HEK293 (cell line): ENCODE results near the gene CIAPIN1.
A peak's percentile ranks its signal among the peaks of the same experiment; 100 is the strongest.

Source experiments
- CTCF ChIA-PET: fragments of 350-600 bp; formaldehyde crosslinking; extraction: SDS; loops from one replicate; lab custom pipeline; 2021; ENCODE audit warnings: antibody characterized with exemption; lab: Yijun Ruan, JAX
- POLR2A ChIA-PET: fragments of 300-600 bp; formaldehyde crosslinking; extraction: SDS; loops from one replicate; lab custom pipeline; 2020; ENCODE audit warnings: antibody characterized with exemption, inconsistent platforms; lab: Yijun Ruan, JAX
- H3K27ac ChIP-seq: fragments of 200-500 bp; sonication (Bioruptor generic); 2 replicates; pipeline ENCODE4 v1.5.1; 2014; ENCODE audit warnings: low read depth, low read length, control low read depth, inconsistent platforms; ENCODE audit errors: extremely low read depth
- H3K36me3 ChIP-seq, 2 experiments: fragments of 200-500 bp in 1 of 2; sonication (Bioruptor generic) in 1 of 2; 1 replicate in 1 of 2; 2 replicates in 1 of 2; pipeline ENCODE4 v1.5.1; 2014 to 2017; ENCODE audit warnings: inconsistent platforms in 2 of 2, low read length in 2 of 2; ENCODE audit not compliant: control insufficient read depth in 2 of 2, insufficient read depth in 1 of 2
- H3K4me1 ChIP-seq: fragments of 200-500 bp; sonication (Bioruptor generic); 2 replicates; pipeline ENCODE4 v1.5.1; 2014; ENCODE audit warnings: mild to moderate bottlenecking, low read length, inconsistent platforms; ENCODE audit not compliant: control insufficient read depth, insufficient read depth
- H3K4me3 ChIP-seq: 2 replicates; pipeline ENCODE4 v1.5.1; 2011; ENCODE audit warnings: low read depth, mild to moderate bottlenecking, control low read depth, low read length, moderate library complexity
- H3K9me3 ChIP-seq: fragments of 200-500 bp; sonication (Bioruptor generic); 2 replicates; pipeline ENCODE4 v1.5.1; 2014; ENCODE audit warnings: low read depth, low read length, inconsistent platforms; ENCODE audit not compliant: control insufficient read depth, insufficient read depth
- BCL11A ChIP-seq: fragments of 450-650 bp; formaldehyde crosslinking; IDR thresholded peaks from 2 replicates; pipeline ENCODE4 v1.5.1; 2016; ENCODE audit warnings: low read depth, missing biosample characterization, missing genetic modification characterization
- GLI4 ChIP-seq: fragments of 450-650 bp; formaldehyde crosslinking; IDR thresholded peaks from 2 replicates; pipeline ENCODE4 v1.5.1; 2016; ENCODE audit warnings: missing biosample characterization, missing genetic modification characterization
- GLIS2 ChIP-seq: fragments of 450-650 bp; formaldehyde crosslinking; IDR thresholded peaks from 2 replicates; pipeline ENCODE4 v1.5.1; 2016; ENCODE audit warnings: missing biosample characterization, missing genetic modification characterization
- KLF1 ChIP-seq: fragments of 450-650 bp; formaldehyde crosslinking; IDR thresholded peaks from 2 replicates; pipeline ENCODE4 v1.5.1; 2016; ENCODE audit warnings: missing biosample characterization, missing genetic modification characterization
- ZNF146 ChIP-seq: fragments of 450-650 bp; formaldehyde crosslinking; IDR thresholded peaks from 2 replicates; pipeline ENCODE4 v1.5.1; 2016; ENCODE audit warnings: missing biosample characterization, missing genetic modification characterization
- ZNF155 ChIP-seq: fragments of 450-650 bp; formaldehyde crosslinking; IDR thresholded peaks from 2 replicates; pipeline ENCODE4 v1.5.1; 2016; ENCODE audit warnings: missing biosample characterization, missing genetic modification characterization
- ZNF510 ChIP-seq: fragments of 450-650 bp; formaldehyde crosslinking; IDR thresholded peaks from 2 replicates; pipeline ENCODE4 v1.5.1; 2018; ENCODE audit warnings: mild to moderate bottlenecking, missing genetic modification characterization, missing biosample characterization; ENCODE audit not compliant: insufficient replicate concordance
- ZNF529 ChIP-seq: fragments of 450-650 bp; formaldehyde crosslinking; IDR thresholded peaks from 2 replicates; pipeline ENCODE4 v1.5.1; 2017; ENCODE audit warnings: missing genetic modification characterization, missing biosample characterization; ENCODE audit not compliant: insufficient replicate concordance
- ZNF560 ChIP-seq: fragments of 450-650 bp; formaldehyde crosslinking; IDR thresholded peaks from 2 replicates; pipeline ENCODE4 v1.5.1; 2017; ENCODE audit warnings: missing biosample characterization, missing genetic modification characterization, borderline replicate concordance
- ZNF610 ChIP-seq: fragments of 450-650 bp; formaldehyde crosslinking; IDR thresholded peaks from 2 replicates; pipeline ENCODE4 v1.5.1; 2016; ENCODE audit warnings: missing biosample characterization, missing genetic modification characterization, borderline replicate concordance
- ZNF623 ChIP-seq: fragments of 450-650 bp; formaldehyde crosslinking; IDR thresholded peaks from 2 replicates; pipeline ENCODE4 v1.5.1; 2016; ENCODE audit warnings: missing biosample characterization, missing genetic modification characterization
- ZNF660 ChIP-seq: fragments of 450-650 bp; IDR thresholded peaks from 2 replicates; pipeline ENCODE4 v1.5.1; 2018; ENCODE audit warnings: missing biosample characterization, mild to moderate bottlenecking, missing genetic modification characterization
- ZNF670 ChIP-seq: fragments of 450-650 bp; formaldehyde crosslinking; IDR thresholded peaks from 2 replicates; pipeline ENCODE4 v1.5.1; 2016; ENCODE audit warnings: missing biosample characterization, missing genetic modification characterization, low read depth
- ZNF785 ChIP-seq: fragments of 450-650 bp; formaldehyde crosslinking; IDR thresholded peaks from 2 replicates; pipeline ENCODE4 v1.5.1; 2016; ENCODE audit warnings: missing biosample characterization, missing genetic modification characterization
- ZNF791 ChIP-seq: fragments of 450-650 bp; formaldehyde crosslinking; IDR thresholded peaks from 2 replicates; pipeline ENCODE4 v1.5.1; 2016; ENCODE audit warnings: missing biosample characterization, missing genetic modification characterization
- ZSCAN18 ChIP-seq: fragments of 450-650 bp; formaldehyde crosslinking; IDR thresholded peaks from 2 replicates; pipeline ENCODE4 v1.5.1; 2016; ENCODE audit warnings: missing biosample characterization, missing genetic modification characterization
- ZSCAN4 ChIP-seq: fragments of 450-650 bp; formaldehyde crosslinking; IDR thresholded peaks from 2 replicates; pipeline ENCODE4 v1.5.1; 2017; ENCODE audit warnings: missing biosample characterization, missing genetic modification characterization
- TF ChIP-seq, protein P1 (sequence below): fragments of 450-650 bp; formaldehyde crosslinking; IDR thresholded peaks from 2 replicates; pipeline ENCODE4 v1.5.1; 2017; ENCODE audit warnings: missing biosample characterization, mild to moderate bottlenecking, missing genetic modification characterization, moderate library complexity
- TF ChIP-seq, protein P2 (sequence below): fragments of 450-650 bp; formaldehyde crosslinking; IDR thresholded peaks from 2 replicates; pipeline ENCODE4 v1.5.1; 2016; ENCODE audit warnings: missing biosample characterization, missing genetic modification characterization

CIAPIN1 gene

DNA sequence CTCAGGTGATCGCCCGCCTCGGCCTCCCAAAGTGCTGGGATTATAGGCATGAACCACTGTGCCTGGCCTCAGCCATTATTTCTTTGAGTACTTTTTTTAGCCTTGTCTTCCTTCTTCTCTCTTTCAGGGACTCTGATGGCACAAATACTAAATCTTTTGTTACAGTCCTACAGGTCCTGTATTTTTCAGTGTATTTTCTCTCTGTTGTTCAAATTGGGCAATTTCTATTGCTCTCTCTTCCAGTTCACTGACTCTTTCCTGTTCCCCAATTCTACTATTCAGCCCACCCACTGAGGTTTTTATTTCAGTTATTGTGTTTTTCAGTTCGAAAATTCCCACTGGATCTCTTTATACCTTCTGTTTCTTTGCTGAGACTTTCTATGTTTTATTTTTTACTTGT lies 46.6 kb upstream of the CIAPIN1 start:
- H3K4me1 ChIP-seq, result no peaks in the 10 kb centered on the region
- TF ChIP-seq ZNF146 (tag by site-specific recombination), result no peak
- TF ChIP-seq ZNF670, result no peak
- no peak for TF ChIP-seq ZNF510
- TF ChIP-seq ZNF529 (tag by site-specific recombination), result no peak
- TF ChIP-seq GLI4 (tag by site-specific recombination), result no peak
- TF ChIP-seq ZSCAN4, result no peak
- no peak for TF ChIP-seq BCL11A
- TF ChIP-seq GLIS2, result no peak
- no peak for TF ChIP-seq ZNF785 (tag by site-specific recombination)
- TF ChIP-seq ZNF155 (tag by site-specific recombination), result no peak
- TF ChIP-seq KLF1 (tag by site-specific recombination), result no peak
- TF ChIP-seq, protein P1, sequence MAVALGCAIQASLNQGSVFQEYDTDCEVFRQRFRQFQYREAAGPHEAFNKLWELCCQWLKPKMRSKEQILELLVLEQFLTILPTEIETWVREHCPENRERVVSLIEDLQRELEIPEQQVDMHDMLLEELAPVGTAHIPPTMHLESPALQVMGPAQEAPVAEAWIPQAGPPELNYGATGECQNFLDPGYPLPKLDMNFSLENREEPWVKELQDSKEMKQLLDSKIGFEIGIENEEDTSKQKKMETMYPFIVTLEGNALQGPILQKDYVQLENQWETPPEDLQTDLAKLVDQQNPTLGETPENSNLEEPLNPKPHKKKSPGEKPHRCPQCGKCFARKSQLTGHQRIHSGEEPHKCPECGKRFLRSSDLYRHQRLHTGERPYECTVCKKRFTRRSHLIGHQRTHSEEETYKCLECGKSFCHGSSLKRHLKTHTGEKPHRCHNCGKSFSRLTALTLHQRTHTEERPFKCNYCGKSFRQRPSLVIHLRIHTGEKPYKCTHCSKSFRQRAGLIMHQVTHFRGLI (tag by site-specific recombination), result no peak
- TF ChIP-seq, all 188 proteins: peak for 0
- H3K9me3 ChIP-seq, result no peaks in the 10 kb centered on the region
- no peaks in the 10 kb centered on the region for H3K36me3 ChIP-seq
- CTCF ChIA-PET, result interaction anchor here (0.9 kb wide), 1 partner anchor 75 kb away, joined by 3 read pairs; no protein-coding TSS in a partner anchor
- POLR2A ChIA-PET, result no interaction called here
- no peak overlapping the region for H3K4me3 ChIP-seq
- H3K27ac ChIP-seq, result no peak overlapping the region

DNA sequence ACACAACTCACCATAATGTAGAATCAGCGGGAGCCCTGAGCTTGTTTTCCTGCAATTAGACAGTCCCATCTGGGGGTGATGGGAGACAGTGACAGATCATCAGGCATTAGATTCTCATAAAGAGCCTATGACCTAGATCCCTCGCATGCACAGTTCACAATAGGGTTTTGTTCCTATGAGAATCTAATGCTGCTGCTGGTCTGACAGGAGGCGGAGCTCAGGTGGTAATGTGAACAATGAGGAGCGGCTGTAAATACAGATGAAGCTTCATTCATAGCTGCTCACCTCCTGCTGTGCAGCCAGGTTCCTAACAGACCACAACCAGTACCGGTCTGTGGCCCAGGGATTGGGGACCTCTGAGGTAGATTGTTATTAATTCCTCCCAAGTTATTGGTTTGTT lies 42.0 kb upstream of the CIAPIN1 start:
- H3K27ac ChIP-seq, result no peak overlapping the region
- TF ChIP-seq, protein P1 (tag by site-specific recombination), result no peak
- TF ChIP-seq ZNF610, result peak; percentile 100
- ChIA-PET POLR2A (interaction anchor here (0.6 to 1.2 kb wide), 3 partner anchors 27 to 366 kb away, joined by 3 to 12 read pairs (median 3); partner anchors contain the start of gene POLR2C), CTCF (interaction anchor here (0.7 to 1.4 kb wide), 2 partner anchors 19 to 27 kb away, joined by 4 to 7 read pairs; partner anchors contain the start of gene POLR2C)
- no peak overlapping the region for H3K4me3 ChIP-seq
- no peaks in the 10 kb centered on the region for H3K4me1 ChIP-seq
- H3K9me3 ChIP-seq, result no peaks in the 10 kb centered on the region
- no peaks in the 10 kb centered on the region for H3K36me3 ChIP-seq

- no peaks in the 10 kb centered on the region for H3K9me3 ChIP-seq
- CTCF ChIA-PET, result interaction anchor here (0.5 to 1.8 kb wide), 4 partner anchors 24 to 414 kb away, joined by 3 to 4 read pairs (median 4); partner anchors contain the start of gene POLR2C
- H3K27ac ChIP-seq, result no peak overlapping the region; the same call in 1 of the 2 replicates
- H3K4me1 ChIP-seq, result no peaks in the 10 kb centered on the region
- POLR2A ChIA-PET, result interaction anchor here (1.1 kb wide), 1 partner anchor 25 kb away, joined by 3 read pairs; no protein-coding TSS in a partner anchor
- H3K4me3 ChIP-seq, result no peak overlapping the region
- no peaks in the 10 kb centered on the region for H3K36me3 ChIP-seq
- TF ChIP-seq ZNF660 (tag by site-specific recombination) (no peak), ZNF623 (tag by site-specific recombination) (no peak), ZNF791 (tag by site-specific recombination) (no peak), ZNF560 (no peak), ZSCAN18 (tag by site-specific recombination) (no peak)
- TF ChIP-seq, protein P2, sequence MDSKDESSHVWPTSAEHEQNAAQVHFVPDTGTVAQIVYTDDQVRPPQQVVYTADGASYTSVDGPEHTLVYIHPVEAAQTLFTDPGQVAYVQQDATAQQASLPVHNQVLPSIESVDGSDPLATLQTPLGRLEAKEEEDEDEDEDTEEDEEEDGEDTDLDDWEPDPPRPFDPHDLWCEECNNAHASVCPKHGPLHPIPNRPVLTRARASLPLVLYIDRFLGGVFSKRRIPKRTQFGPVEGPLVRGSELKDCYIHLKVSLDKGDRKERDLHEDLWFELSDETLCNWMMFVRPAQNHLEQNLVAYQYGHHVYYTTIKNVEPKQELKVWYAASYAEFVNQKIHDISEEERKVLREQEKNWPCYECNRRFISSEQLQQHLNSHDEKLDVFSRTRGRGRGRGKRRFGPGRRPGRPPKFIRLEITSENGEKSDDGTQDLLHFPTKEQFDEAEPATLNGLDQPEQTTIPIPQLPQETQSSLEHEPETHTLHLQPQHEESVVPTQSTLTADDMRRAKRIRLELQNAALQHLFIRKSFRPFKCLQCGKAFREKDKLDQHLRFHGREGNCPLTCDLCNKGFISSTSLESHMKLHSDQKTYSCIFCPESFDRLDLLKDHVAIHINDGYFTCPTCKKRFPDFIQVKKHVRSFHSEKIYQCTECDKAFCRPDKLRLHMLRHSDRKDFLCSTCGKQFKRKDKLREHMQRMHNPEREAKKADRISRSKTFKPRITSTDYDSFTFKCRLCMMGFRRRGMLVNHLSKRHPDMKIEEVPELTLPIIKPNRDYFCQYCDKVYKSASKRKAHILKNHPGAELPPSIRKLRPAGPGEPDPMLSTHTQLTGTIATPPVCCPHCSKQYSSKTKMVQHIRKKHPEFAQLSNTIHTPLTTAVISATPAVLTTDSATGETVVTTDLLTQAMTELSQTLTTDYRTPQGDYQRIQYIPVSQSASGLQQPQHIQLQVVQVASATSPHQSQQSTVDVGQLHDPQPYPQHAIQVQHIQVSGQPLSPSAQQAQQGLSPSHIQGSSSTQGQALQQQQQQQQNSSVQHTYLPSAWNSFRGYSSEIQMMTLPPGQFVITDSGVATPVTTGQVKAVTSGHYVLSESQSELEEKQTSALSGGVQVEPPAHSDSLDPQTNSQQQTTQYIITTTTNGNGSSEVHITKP (tag by site-specific recombination), result 0 out of 2 replicates have a peak, but pooled peaks have one; percentile 0
These were observed 40.0 kb upstream of the CIAPIN1 start for GRCh38 chr16:57486858-57487834.
